ENCODE results near the gene SEMA4C. TPM values are rescaled to one million over a fixed set of nuclear protein-coding genes. Genes with fewer than 3 reads are reported as not detected.

The SEMA4C gene
- total and polyA plus RNA-seq, 2 of the 4 experiments (the other 2 are of a cell fraction) = 15.8 to 24.3 TPM

DNA sequence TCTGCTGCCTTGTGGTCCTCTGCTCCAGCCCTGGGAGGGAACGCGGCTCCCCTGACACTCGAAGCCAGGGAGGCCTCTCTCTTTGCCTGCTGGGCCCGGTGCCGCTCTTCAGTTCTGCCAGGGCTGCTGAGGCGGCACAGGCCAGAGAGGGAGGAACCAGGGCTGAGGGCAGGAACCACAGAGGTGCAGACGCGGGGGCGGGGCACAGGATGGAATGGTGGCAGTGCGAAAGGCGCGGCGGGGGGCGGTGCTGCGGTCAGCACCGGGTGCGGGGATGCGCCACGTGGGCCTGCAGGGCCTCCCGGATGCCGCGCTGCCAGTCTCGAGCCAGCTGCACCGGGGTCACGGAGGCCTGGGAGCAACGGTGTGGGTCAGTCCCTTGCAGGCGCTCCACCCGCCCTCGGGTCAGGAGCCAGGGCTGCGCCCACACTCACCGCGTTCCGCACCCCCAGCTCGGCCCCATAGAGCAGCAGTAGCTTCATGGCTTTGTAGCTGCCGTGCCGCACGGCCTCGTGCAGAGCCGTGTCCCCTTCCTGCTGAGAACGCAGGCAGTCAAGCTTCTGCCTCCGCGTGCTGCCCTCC lies 30.5 kb downstream of the SEMA4C start:
- no peak overlapping the region for H3K18ac ChIP-seq (ENCODE audit: low read depth, low read length)
- no peaks in the 10 kb centered on the region for H3K4me1 ChIP-seq (ENCODE audit: control insufficient read depth, insufficient read depth, low read length)
- H3K79me1 ChIP-seq (ENCODE audit: low read depth in 1 of 2, low read length in 2 of 2) = no peaks in the 10 kb centered on the region
- H3K27ac ChIP-seq (ENCODE audit: insufficient read depth, low read length) = no peak overlapping the region
- H3K27me3 ChIP-seq (ENCODE audit: control insufficient read depth, insufficient read depth, low read length) = no peaks in the 10 kb centered on the region
- H4K8ac ChIP-seq (ENCODE audit: low read depth in 2 of 2, low read length in 2 of 2) = no peak overlapping the region
- H3K14ac ChIP-seq (replicated peaks; ENCODE audit: low read depth, low read length) = no peak overlapping the region
- ChIA-PET CTCF (interaction anchor here (1.1 kb wide), 1 partner anchor 18 kb away, joined by 3 read pairs; the partner anchor contains the start of gene ANKRD39), POLR2A (ENCODE audit: unreplicated experiment) (no interaction called here)
- H4K5ac ChIP-seq (ENCODE audit: low read depth, low read length) = no peak overlapping the region
- no peak overlapping the region for H2BK5ac ChIP-seq (ENCODE audit: low read depth, low read length, poor library complexity, severe bottlenecking)
- H3K23ac ChIP-seq (ENCODE audit: low read depth, low read length) = no peak overlapping the region
- no peak overlapping the region for H3K4me2 ChIP-seq (ENCODE audit: low read depth, low read length)
- H2BK20ac ChIP-seq (ENCODE audit: low read depth, low read length) = no peak overlapping the region
- no peak for TF ChIP-seq MXI1 (IDR thresholded peaks at IDR 0.05; ENCODE audit: borderline replicate concordance, low read depth, low read length)
- TF ChIP-seq, protein P1, sequence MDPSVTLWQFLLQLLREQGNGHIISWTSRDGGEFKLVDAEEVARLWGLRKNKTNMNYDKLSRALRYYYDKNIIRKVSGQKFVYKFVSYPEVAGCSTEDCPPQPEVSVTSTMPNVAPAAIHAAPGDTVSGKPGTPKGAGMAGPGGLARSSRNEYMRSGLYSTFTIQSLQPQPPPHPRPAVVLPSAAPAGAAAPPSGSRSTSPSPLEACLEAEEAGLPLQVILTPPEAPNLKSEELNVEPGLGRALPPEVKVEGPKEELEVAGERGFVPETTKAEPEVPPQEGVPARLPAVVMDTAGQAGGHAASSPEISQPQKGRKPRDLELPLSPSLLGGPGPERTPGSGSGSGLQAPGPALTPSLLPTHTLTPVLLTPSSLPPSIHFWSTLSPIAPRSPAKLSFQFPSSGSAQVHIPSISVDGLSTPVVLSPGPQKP (IDR thresholded peaks at IDR 0.05; ENCODE audit: borderline replicate concordance, low read depth, low read length) = no peak
- TF ChIP-seq RAD21 (IDR thresholded peaks at IDR 0.05; ENCODE audit: low read length) = no peak
- TF ChIP-seq MAZ (IDR thresholded peaks at IDR 0.05; ENCODE audit: borderline replicate concordance, low read depth, low read length) = no peak
- H3K9me1 ChIP-seq (ENCODE audit: insufficient read depth, low read length) = no peaks in the 10 kb centered on the region
- H3K9ac ChIP-seq (ENCODE audit: low read depth, low read length) = no peak overlapping the region
- H2AK9ac ChIP-seq (replicated peaks; ENCODE audit: low read depth, low read length, poor library complexity) = peak overlapping the region; percentile 50
- peaks cover 3% of the 10 kb centered on the region; the same call in 1 of the 2 replicates for H3K36me3 ChIP-seq (ENCODE audit: control insufficient read depth, insufficient read depth, low read length)
- H2BK120ac ChIP-seq (ENCODE audit: low read depth, low read length) = no peak overlapping the region
- no peak overlapping the region for H2AK5ac ChIP-seq (ENCODE audit: low read depth, low read length)
- peak overlapping the region; percentile 32 for H2AFZ ChIP-seq (replicated peaks; ENCODE audit: low read length, poor library complexity)
- H2BK15ac ChIP-seq (ENCODE audit: low read depth, low read length) = no peak overlapping the region
- in situ Hi-C loops (cut with MboI; ENCODE audit: low sequenced_read_pairs) = no loop called here
- no peak overlapping the region for H3K56ac ChIP-seq (ENCODE audit: extremely low read depth, insufficient read depth, low read length)
- no peaks in the 10 kb centered on the region; the same call in 1 of the 2 replicates for H4K20me1 ChIP-seq (ENCODE audit: insufficient read depth, low read length)
- dilution Hi-C loops (cut with HindIII; ENCODE audit: low sequenced_read_pairs, unreplicated experiment) = no loop called here
- no TSS peak for BruUV-seq (replicated peaks)
- 55% methylated on average over 30 of the region's 42 CpGs; no CpG with 5 or more reads in 1 of the 2 experiments for WGBS, 2 experiments (ENCODE audit: extremely low coverage in 2 of 2, insufficient read length in 1 of 2)
- H3K4me3 ChIP-seq (ENCODE audit: insufficient read depth, low read depth, low read length) = no peak overlapping the region
- H3K9me3 ChIP-seq (ENCODE audit: control insufficient read depth, insufficient read depth, low read length) = no peaks in the 10 kb centered on the region
- intact Hi-C loops (cut with micrococcal nuclease) = no loop called here
- ATAC-seq (ENCODE audit: low read depth) = no peak
- DNase-seq = no peak
- no peak overlapping the region for H4K91ac ChIP-seq (ENCODE audit: insufficient read depth, low read depth, low read length)
- no peak overlapping the region for H3K4ac ChIP-seq (ENCODE audit: low read depth, low read length)
